Activated T-cell treated with anti-CD3 and anti-CD28 coated beads, Interleukin-2, amount 50 U/mL, for 1 hour (primary cell): Measurements from ENCODE around the gene CCDC201.

ENCODE experiments used
- DNase-seq: peaks from one replicate; pipeline ENCODE4 v3.0.0-alpha.2; 2020

The CCDC201 gene, protein sequence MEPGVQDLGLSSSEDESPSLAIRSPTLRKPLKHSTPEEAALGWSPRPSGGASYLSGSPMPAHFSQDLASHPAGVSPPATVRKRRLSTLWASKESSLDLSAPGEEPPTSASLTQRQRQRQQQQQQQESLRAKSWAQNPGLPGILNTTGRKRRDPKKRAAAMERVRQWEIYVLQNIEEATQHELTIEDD

DNA sequence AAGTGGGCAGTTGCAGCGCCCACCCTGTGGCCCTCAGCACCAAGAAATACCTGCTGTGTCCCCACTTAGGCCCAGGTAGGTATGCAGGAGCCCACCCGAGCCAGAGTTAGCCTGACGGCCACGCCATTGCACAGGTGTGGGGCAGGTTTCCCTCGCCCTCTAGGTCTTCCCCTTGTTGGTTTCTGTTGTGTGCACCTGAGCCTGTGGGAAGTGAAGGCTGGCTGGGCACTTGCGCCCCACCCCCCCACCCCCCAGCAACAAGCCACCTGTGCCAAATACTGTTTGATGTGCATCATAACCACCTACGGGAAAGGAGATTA is at the start of gene CCDC201:
TSS of gene CCDC201 (minus strand) at position 48 of the 320 bp plus-strand sequence. CDS start 75 bp downstream, outside the sequence.
- no peak for DNase-seq

DNA sequence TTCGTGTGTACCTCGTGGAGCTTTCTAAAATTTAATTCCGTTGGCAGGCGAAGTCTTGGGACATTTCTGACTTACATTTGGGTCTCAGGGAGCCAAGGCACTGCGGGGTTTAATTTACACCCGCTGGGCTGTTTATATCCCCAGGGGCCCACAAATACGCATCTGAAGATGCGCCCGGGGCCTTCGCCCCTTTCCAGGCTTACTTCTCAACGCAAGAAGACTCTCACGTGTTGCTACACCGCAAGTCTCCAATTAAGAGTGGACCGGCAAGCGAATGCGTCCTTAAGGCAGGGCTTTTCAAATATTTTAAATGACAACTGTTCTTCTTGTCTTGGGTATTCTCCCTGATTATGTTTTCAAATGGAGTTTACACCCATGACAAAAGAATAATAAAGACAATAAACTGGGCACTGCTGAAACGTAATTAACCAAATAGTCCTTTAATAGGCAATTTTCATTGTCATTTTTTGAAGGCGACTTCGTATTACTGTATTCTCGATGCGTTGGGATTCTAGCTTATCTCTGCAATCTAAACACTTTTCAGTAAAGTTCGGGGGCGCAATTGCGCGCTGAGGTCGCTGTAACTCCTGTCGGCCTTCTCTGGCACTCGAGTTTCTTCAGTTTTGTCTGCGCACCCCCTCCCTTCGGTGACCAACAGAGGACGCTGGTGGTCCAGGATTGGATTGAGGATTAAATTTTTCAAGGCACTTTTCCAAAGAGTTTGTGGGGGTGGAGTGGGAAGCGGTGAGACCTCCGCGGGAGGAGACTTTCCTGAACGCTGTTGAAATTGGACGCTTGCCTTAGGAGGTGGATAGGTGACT is 49.0 kb upstream of the CCDC201 start:
- DNase-seq: peak; percentile 33

DNA sequence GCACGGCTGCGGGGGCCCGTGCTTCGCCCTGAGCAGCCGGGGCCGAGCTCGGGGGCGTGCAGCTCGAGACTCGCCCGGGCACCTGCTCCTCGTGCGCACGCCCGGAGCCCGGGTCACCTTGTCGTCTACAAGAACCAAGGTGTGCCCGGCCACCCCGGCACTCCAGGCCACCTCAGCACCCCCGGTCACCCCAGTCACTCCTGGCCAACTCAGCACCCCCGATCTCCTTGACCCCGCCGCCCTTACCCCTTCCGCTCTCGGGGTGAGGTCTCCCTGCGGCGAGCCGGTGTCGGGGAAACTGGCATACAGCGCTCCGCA is 48.5 kb upstream of the CCDC201 start:
- DNase-seq: no peak

DNA sequence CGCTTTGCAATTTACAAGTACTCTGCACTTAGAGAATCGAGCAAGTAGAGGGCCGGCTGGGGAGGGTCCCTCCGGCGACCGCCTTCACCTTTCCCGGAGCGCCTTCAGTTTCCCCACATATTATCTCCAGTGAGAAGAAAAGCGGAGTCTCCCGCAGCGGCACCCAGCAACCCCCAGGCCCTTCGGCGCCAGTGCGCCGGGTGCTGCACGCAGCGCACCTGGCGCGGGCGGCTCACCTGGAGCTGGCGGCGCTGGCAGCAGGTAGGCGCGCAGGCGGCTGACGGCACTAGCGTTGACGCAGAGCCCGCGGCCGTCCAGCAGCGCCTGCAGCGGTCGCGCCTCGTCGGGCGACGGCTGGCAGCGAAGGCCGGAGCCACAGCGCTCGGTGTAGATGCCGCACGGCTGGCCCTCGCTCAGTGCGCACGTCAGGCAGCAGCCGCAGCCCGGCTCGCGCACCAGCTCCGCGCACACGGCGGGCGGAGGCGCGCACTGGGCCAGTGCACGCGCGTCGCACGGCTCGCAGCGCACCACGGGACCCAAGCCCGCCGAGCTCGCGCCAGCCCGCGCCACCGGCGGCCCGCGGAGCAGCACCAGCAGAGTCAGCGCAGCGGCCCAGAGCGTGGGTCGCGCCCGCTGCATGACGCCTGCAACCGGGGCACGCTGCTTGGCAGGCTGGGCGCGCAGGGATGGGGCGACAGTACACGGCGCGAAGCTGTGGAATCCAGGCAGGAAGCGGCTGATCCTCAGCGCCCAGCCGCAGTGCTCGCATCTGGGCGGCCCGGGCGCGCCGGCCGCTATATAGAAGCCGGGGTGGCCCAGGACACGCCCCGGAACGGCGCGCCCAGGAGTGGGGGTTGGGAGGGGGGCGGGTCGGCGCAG is 47.9 kb upstream of the CCDC201 start, which contains the start of gene IGFBP3:
TSS of gene IGFBP3 (minus strand) at position 771 of the 879 bp plus-strand sequence. CDS start at position 639, 132 bp downstream.
- DNase-seq: peak; percentile 48

DNA sequence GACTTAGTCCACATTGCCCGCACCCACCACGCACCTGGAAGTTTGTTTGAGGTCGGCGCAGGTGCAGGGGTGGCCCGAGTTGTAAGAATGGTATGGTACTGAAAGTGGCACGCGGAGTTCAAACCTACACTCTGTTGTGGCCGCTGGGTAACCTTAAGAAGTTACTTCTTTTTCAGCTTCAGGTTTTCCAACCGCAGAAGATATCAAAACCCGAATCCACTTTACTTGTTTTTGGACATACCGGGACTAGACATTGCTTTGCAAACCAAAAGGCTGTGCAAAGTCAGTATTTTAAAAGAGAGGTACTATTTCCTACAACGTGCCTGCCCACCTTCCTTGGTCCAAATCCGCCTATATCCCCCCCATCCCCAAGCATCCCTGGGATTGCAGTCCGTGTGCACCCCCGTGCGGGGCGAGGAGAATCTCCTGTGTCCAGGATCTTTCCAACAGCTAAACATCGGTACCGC is 47.1 kb upstream of the CCDC201 start:
- DNase-seq: no peak

DNA sequence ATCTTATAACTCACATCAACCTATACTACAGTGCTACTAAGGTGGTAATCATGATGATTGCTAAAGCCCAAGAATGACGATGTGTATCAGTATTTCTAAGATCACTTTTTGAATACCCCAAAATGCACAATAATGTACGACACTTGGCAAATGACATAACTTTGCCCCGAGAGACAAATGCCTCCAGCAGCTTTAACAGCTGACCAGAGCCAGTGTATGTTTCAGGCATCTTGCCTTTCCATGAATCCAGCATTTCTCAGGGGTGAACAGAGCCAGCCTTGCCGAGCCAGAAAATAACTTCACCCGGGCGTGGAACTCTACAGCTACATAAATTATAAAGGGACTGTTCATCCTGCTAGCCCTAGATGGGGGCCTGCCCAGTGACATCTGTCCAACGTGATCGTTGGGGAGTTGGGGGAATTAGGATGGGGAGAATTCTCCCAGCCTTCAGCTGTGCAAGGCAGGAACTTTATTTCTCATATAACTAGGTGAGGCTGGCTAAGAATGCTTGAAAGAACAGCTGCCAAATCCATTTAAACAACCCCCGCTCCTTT is 46.4 kb upstream of the CCDC201 start:
- DNase-seq: no peak

DNA sequence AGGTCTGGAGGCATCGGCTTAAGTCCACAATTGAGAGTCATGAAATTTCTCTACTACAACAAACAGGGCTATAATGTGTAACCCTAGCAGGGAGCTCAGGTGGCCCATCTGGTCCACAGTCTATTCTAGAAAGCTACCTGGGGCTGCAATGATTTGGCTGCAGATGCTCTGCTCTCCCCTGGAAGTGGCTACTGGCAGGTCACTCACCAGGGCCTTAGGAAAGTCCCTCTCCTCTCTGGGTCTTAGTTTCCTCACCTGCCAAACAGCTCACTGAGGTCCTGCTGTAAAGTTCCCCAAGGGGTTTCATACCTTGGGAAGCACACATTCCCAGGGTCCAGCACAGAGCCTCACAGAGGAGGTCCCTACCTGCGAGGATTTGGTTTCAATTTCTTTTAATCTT is 45.7 kb upstream of the CCDC201 start:
- DNase-seq: no peak

DNA sequence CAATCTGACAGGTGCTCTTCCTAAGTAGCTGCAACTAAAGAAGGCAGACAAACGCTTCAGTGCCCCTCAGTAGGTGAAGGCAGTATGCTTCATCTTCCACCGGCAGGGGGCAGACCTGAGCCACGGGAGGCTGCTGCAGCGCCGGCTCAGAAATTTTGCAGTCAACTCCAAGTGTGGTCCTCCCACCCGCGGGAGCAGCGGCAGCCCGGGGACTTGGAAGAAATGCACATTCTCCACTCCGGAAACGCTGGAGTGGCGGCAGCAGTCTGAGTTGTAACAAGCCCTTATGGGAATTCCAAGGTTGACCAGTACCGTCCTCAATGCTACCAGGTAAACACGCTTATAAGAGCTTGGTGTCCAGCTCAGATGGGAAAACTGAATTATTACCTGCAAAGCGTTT is 44.8 kb upstream of the CCDC201 start:
- peak; percentile 76 for DNase-seq

DNA sequence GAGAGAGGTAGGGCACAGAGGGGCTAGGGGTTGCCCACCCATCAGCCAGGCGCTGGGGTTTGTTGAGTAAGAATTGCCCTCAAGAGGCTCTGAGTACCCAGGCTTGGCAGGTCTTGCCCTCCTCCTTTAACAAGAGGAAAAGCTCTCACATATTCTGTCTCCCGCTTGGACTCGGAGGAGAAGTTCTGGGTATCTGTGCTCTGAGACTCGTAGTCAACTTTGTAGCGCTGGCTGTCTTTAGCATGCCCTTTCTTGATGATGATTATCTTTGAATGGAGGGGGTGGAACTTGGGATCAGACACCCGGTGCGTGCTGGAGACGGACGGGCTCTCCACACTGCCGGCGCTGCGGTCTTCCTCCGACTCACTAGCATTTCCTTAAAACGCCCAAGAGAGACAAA is 44.2 kb upstream of the CCDC201 start:
- no peak for DNase-seq

DNA sequence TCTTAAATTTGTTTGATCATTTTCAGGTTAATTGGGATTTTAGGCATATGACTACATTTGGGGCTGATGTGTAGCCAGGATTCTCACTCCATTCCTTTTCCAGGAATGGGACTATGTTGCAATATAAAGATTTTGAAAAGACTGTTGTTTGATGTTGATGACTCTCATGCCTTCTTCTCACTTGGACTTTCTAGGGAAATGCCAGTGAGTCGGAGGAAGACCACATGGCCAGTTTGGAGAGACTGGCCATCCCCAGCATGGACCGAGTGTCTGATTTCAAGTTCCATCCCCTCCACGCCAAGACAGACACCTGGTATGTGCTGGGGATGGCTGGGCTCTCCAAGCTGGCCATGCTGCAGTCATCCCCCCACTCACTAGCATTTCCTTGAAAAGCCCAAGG is 42.7 kb upstream of the CCDC201 start:
- no peak for DNase-seq

DNA sequence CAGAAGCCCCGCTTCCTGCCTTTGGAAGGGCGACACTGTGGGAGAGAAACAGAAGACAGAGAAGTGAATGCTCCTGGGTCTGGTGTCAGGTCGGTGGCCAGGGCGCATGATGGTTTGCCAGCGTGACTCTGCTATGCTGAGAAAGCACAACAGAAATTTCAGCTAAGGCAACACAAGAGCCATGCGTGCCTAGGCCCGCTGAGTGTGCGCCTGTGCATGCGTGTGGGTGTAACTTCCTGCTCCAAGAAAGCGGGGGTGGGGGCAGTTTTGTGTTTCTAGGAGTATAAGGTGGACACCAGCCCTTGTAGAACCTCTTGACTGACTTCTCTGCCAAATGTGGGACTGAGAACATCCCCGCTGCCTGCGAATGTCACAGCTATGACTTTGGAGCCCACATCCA is 42.0 kb upstream of the CCDC201 start:
- no peak for DNase-seq

DNA sequence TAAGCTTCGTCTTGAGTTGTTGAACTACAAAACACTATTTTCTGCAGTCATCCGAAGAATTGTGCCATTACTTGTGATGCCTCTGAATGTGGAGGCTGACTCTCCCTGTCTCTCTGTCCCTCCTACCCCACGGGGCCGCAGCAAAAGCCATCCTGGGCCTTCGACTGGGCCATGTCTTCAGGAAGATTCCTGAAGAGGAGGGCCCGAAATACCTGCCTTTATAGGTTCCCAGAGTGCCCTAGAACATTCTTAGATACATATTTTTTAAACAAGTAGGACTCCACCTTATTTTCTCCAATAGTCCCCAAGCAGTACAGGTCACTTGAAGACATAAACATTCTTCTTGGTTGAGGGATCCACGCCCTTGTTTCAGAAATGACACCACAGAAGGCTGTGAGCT is 40.1 kb upstream of the CCDC201 start:
- no peak for DNase-seq

DNA sequence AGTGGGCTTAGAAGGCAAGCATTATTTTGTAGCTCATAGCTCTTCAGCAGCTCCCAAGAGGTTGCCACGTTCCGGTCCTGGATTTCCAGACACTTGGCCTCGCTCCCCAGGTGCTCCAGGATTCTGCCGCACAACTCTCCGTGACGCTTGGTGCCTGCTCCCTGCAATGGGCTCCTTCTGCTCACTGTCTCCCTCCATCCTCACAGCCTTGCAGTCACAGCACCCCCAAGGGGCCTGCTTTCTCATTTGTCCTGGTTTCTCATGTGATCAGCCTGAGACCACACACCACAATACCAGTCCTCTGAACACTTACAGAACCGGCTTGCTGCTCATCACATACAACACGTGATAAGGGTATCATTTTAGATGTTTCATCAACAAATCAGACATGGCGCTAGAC is 38.4 kb upstream of the CCDC201 start:
- no peak for DNase-seq

DNA sequence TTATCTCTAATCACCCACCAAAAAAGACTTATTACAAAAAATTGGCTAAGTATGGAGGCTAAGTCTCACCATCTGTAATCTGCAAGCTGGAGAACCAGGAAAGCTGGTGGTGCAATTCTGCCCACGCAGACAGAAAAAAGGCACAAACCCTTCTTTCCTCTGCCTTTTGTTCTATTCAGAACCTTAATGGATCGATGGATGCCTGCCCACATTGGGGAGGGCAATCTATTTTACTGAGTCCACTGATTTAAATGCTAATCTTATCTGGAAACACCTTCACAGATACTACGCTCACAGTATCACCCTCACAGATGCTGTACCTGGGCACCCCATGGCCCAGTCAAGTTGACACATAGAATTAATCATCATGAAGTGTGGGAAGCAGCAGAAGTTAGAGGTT is 38.0 kb upstream of the CCDC201 start:
- DNase-seq: no peak

DNA sequence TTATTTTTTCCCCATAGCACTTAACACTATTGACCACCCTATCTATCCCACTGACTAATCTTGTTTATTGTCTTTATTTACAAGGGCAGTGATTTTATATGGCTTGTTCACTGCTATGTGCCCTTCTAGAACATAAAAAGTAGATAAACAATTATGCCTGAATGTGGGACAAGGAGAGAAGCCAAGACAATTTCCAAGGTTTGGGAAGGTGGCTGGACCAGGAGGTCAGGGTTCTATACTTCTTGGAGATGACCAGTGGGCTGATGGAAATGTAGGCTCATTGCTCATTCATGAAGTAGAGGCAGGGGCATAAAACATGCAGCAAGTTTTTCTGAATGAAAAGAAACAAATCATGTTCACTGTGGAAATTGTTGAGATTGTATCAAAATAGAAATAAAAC is 36.7 kb upstream of the CCDC201 start:
- DNase-seq: no peak

DNA sequence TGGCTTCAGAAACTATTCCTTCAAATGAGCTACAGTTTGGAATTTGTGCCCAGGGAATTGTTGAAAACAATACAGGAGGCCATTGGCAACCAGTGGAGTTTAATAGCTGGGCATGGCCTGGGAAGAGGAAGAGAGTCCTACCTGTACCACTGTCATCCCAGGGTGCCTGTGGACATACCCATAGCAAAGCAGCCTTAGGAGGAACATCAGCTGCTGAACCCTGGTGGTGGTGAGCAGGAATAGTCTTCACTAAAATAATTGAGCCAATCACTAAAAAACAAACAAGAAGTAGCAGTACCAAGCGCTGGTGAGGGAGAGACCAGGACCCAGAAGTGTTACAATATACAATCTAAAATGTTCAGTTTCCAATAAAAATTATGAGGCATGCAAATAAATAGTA is 29.9 kb upstream of the CCDC201 start:
- DNase-seq: no peak

DNA sequence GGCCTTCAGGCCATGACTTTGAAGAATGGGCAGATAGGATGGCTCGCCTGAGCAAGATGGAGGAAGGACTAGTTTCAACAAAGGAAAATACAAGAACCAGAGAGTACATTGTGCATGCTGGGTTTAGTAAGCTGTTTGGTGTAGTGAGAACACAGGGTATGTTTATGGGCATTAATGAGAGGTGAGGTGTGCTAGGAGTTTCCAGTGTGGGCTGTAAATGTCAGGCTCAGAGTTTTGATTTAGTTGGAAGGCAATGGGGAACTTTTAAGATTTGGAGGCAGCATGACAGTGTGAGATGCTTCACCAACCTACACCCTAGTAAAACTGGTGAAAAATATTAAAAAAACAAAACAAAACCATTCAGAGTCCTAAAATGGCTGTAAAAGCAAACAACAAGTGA is 28.7 kb upstream of the CCDC201 start:
- no peak for DNase-seq

DNA sequence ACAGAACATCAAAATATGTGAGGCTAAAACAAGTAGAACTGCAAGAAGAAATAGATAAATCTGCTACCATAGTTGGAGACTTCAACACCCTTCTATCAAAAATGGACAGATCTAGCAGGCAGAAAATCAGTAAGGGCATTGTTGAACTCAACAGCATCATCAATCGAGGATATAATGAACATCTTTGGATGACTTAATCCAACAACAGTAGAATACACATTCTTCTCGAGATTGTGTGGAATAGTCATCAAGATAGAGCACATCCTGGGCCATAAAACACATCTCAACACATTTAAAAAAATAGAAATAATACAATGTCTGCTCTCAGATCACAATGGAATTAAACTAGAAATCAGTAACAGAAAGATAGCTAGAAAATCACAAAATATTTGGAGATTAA is 25.3 kb upstream of the CCDC201 start:
- no peak for DNase-seq

DNA sequence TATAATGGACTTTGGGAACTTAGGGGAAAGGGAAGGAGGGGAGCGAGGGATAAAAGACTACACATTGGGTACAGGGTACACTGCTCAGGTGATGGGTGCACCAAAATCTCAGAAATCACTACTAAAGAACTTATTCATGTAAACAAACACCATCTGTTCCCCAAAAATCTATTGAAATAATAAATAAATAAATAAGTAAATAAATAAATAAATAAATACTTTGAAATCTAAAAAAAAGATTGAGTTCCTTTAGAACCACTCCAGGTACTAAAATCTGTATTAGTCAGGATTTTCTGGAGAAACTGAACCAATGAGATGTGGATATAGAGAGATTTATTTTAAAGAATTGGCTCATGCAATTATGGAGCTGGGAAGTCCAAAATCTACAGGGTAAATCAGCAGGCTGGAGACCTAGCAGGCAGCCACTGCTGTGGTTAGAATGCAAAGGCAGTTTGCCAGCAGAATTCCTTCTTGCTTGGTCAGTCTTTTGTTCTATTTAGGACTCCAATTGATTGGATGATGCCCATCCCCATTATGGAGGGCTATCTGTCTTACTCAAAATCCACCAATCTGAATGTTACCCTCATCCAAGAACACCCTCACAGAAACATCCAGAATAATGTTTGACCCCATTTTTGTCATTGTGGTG is 24.3 kb upstream of the CCDC201 start:
- DNase-seq: no peak

DNA sequence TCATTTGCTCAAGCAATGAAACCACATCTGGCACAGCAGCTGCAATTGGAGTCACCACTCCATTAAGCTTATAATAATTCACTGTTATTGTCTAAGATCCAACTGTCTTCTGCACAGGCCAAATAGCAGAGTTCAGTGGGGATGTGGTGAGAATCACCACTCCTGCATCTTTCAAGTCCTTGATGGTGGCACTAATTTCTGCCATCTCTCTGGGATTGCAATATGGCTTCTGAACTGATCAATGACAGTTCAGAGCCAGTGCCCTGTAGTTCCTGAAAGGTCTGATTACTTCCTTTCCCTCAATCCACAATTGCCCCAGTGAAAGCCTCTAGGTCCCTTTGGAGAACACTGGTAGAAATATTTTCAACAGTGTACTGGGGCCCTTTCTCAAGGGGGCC is 21.8 kb upstream of the CCDC201 start:
- DNase-seq: no peak

DNA sequence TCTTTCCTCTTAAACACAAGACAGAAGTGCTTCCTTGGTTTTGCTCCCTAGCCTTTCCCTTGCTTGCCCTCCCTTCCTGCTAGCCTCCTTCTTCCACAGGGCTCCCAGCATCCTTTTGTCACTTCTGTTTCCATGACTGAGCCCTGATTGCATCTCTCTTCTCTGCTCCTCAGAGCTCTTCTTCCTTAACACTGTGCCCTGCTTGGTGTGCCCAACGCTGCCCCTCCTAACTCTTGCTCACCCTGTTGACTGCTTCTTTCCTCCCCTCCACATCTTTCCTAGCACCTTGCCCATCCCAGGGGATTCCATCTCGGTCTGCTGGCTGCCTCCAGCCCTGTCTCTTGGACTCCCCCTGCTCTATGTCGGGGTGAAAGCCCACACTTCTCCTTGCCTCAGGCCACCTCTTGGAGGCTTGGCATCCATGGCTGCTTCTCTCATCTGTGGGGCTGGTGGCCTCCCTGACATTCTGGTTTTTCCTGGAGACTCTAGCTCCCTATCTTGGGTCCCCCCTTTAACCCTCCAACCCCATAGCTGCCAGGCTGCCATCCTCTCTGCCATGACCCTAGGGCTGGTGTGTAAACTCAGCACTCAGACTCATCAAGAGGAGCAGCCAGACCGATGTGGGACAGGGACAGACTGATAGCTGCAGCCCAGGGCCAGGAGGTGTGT is 21.2 kb upstream of the CCDC201 start:
- no peak for DNase-seq

DNA sequence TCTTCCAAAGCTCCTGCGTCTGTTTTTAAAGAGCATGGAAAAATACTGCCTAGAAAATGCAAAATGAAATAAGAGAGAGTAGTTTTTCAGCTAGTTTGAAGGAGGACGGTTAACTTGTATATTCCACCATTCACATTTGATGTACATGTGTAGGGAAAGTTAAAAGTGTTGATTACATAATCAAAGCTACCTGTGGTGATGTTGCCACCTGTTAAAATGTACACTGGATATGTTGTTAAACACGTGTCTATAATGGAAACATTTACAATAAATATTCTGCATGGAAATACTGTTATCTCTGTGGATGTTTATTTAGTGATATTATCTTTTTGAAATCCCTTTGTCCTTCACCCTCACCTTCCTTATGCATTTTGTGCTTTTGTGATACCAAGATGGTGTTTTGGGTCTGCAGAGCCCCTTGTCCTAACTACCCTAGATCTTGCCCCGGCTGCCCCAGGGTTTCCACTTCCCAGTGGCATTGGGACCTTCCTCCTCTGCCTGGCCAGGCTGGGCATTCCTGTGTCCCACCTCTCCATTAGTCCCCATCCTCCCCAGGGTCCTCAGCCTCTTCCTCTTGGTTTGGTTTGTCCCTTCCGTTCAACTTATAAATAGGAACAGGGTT is 20.6 kb upstream of the CCDC201 start:
- DNase-seq: no peak
